PFSK-1 (cell line): Measurements from ENCODE around the gene DMC1.

ENCODE experiments used
- REST ChIP-seq, 2 experiments: IDR thresholded peaks; 2 replicates each; pipeline versions ENCODE4 v1.6.1 to v1.8.0; 2011 to 2012; ENCODE audit warnings: low read depth in 2 of 2, low read length in 2 of 2, control low read depth in 1 of 2, inconsistent platforms in 1 of 2, mild to moderate bottlenecking in 1 of 2, moderate library complexity in 1 of 2; ENCODE audit not compliant: insufficient read depth in 1 of 2
- TAF1 ChIP-seq: IDR thresholded peaks from 2 replicates; pipeline ENCODE4 v1.6.1; 2012; ENCODE audit warnings: low read length, control low read depth, borderline replicate concordance; ENCODE audit not compliant: insufficient read depth

- no peak for TF ChIP-seq TAF1
- TF ChIP-seq REST (IDR thresholded peaks at IDR 0.05; ENCODE audit: insufficient read depth in 1 of 2, low read depth in 2 of 2, low read length in 2 of 2), result no peak
Measured at GRCh38 chr22:38601221-38601764, 31.3 kb upstream of the DMC1 start.
